Uterus (tissue), 2 donors: ENCODE data around the gene SLC48A1.

ENCODE experiments used
- POLR2A ChIP-seq, 2 donors: fragments of 450-650 bp; IDR thresholded peaks; one replicate each; pipeline ENCODE4 v1.6.1; 2016; ENCODE audit warnings: antibody characterized with exemption in 2 of 2, mild to moderate bottlenecking in 1 of 2, moderate library complexity in 1 of 2
- TF ChIP-seq, protein P1 (sequence below), 4 experiments: fragments of 200-600 bp in 2 of 4; fragments of 450-650 bp in 2 of 4; sonication (generic) in 2 of 4; IDR thresholded peaks; one replicate each; pipeline ENCODE4 v1.5.1; 2016 to 2019; ENCODE audit warnings: antibody characterized with exemption in 4 of 4, mild to moderate bottlenecking in 2 of 4, moderate library complexity in 1 of 4

DNA sequence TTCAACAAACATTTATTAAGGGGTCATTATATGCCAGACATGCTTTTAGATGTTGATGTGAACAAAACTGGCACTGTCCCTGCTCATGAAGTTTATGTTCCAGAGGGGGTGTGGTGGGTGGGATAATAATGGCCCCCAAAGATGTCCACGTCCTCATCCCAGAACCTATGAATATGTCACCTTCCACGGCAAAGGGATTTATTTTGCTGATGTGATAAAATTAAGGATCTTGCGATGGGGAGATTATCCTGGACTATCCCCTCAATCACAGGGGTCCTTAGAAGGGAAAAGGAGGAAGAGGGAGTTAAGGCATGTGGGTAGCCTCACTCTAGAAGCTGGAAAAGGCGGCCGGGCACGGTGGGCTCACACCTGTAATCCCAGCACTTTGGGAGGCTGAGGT is 1.7 kb upstream of the SLC48A1 start:
- TF ChIP-seq, protein P1, sequence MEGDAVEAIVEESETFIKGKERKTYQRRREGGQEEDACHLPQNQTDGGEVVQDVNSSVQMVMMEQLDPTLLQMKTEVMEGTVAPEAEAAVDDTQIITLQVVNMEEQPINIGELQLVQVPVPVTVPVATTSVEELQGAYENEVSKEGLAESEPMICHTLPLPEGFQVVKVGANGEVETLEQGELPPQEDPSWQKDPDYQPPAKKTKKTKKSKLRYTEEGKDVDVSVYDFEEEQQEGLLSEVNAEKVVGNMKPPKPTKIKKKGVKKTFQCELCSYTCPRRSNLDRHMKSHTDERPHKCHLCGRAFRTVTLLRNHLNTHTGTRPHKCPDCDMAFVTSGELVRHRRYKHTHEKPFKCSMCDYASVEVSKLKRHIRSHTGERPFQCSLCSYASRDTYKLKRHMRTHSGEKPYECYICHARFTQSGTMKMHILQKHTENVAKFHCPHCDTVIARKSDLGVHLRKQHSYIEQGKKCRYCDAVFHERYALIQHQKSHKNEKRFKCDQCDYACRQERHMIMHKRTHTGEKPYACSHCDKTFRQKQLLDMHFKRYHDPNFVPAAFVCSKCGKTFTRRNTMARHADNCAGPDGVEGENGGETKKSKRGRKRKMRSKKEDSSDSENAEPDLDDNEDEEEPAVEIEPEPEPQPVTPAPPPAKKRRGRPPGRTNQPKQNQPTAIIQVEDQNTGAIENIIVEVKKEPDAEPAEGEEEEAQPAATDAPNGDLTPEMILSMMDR (IDR thresholded peaks at IDR 0.05), result no peak
- no peak for TF ChIP-seq POLR2A (IDR thresholded peaks at IDR 0.05)
